Neural cell (in vitro differentiated cells): ENCODE results near the gene SEMA3B. TPM values are rescaled to one million over a fixed set of nuclear protein-coding genes. Genes with fewer than 3 reads are reported as not detected.

ENCODE experiments used
- H2AFZ ChIP-seq: fragments of 200-600, 300-800 bp; sonication (generic), shearing (Covaris generic); 2 replicates; pipeline ENCODE4 v1.6.0; 2014; ENCODE audit warnings: low read depth, mild to moderate bottlenecking, antibody characterized with exemption, low read length, moderate library complexity
- H3F3A ChIP-seq: fragments of 200-600 bp; shearing (Covaris generic); 2 replicates; pipeline ENCODE4 v1.6.1; 2016; ENCODE audit warnings: mild to moderate bottlenecking, moderate library complexity, mixed read lengths, antibody characterized with exemption, low read length; ENCODE audit not compliant: insufficient read depth, poor library complexity, severe bottlenecking
- H3K27ac ChIP-seq: fragments of 200-600, 300-800 bp; sonication (generic), shearing (Covaris generic); 2 replicates; pipeline ENCODE4 v1.5.1; 2014; ENCODE audit warnings: mild to moderate bottlenecking, low read length, moderate library complexity
- H3K27me3 ChIP-seq: fragments of 300-800, 200-600 bp; sonication (generic), shearing (Covaris generic); 2 replicates; pipeline ENCODE4 v1.6.0; 2014; ENCODE audit warnings: mild to moderate bottlenecking, low read depth, low read length, moderate library complexity; ENCODE audit not compliant: insufficient read depth
- H3K36me3 ChIP-seq: fragments of 300-800, 200-600 bp; sonication (generic), shearing (Covaris generic); 2 replicates; pipeline ENCODE4 v1.5.1; 2014; ENCODE audit warnings: mild to moderate bottlenecking, antibody characterized with exemption, low read length, moderate library complexity; ENCODE audit not compliant: insufficient read depth
- H3K4me2 ChIP-seq: fragments of 300-800, 200-600 bp; sonication (generic), shearing (Covaris generic); 2 replicates; pipeline ENCODE4 v1.6.0; 2014; ENCODE audit warnings: mild to moderate bottlenecking, low read length
- H3K4me3 ChIP-seq: fragments of 300-800, 200-600 bp; sonication (generic), shearing (Covaris generic); 2 replicates; pipeline ENCODE4 v1.5.1; 2014; ENCODE audit warnings: mild to moderate bottlenecking, low read length, moderate library complexity
- H3K79me2 ChIP-seq: fragments of 200-600 bp; shearing (Covaris generic); replicated peaks from 2 replicates; pipeline ENCODE4 v1.6.0; 2014; ENCODE audit warnings: mild to moderate bottlenecking, low read length, moderate library complexity; ENCODE audit not compliant: insufficient read depth
- H3K9ac ChIP-seq: fragments of 300-800, 200-600 bp; sonication (generic), shearing (Covaris generic); 2 replicates; pipeline ENCODE4 v1.6.1; 2016; ENCODE audit warnings: mild to moderate bottlenecking, low read length, mixed read lengths
- H3K9me2 ChIP-seq: fragments of 200-600 bp; shearing (Covaris generic); 2 replicates; pipeline ENCODE4 v1.6.1; 2016; ENCODE audit warnings: mild to moderate bottlenecking, low read length, mixed read lengths; ENCODE audit not compliant: insufficient read depth
- H3K9me3 ChIP-seq: fragments of 200-600, 300-800 bp; sonication (generic), shearing (Covaris generic); 2 replicates; pipeline ENCODE4 v1.6.1; 2016; ENCODE audit warnings: mild to moderate bottlenecking, mixed run types, low read length, moderate library complexity, mixed read lengths
- H4K20me1 ChIP-seq: fragments of 200-600 bp; shearing (Covaris generic); 2 replicates; pipeline ENCODE4 v1.6.1; 2016; ENCODE audit warnings: mild to moderate bottlenecking, mixed run types; ENCODE audit not compliant: insufficient read depth
- CTCF ChIP-seq: fragments of 450-650 bp; IDR thresholded peaks from 2 replicates; pipeline ENCODE4 v1.5.1; 2014; ENCODE audit warnings: antibody characterized with exemption, mild to moderate bottlenecking, moderate library complexity; ENCODE audit not compliant: poor library complexity, severe bottlenecking
- EP300 ChIP-seq: fragments of 450-650 bp; conservative IDR thresholded peaks from 2 replicates; pipeline ENCODE4 v1.6.1; 2014; ENCODE audit warnings: antibody characterized with exemption, mild to moderate bottlenecking, moderate library complexity; ENCODE audit not compliant: poor library complexity, severe bottlenecking
- EZH2 ChIP-seq: fragments of 200-600, 300-800 bp; shearing (Covaris generic), sonication (generic); IDR thresholded peaks from 2 replicates; pipeline ENCODE4 v1.6.1; 2014; ENCODE audit warnings: antibody characterized with exemption, low read length, borderline replicate concordance, mild to moderate bottlenecking; ENCODE audit not compliant: insufficient read depth, poor library complexity, severe bottlenecking
- MXI1 ChIP-seq: fragments of 450-650 bp; conservative IDR thresholded peaks from 2 replicates; pipeline ENCODE4 v1.6.1; 2014; ENCODE audit warnings: antibody characterized with exemption, mild to moderate bottlenecking; ENCODE audit not compliant: poor library complexity, severe bottlenecking
- POLR2AphosphoS5 ChIP-seq: IDR thresholded peaks from 2 replicates; pipeline ENCODE4 v1.6.1; 2012
- RAD21 ChIP-seq: fragments of 450-650 bp; conservative IDR thresholded peaks from 2 replicates; pipeline ENCODE4 v1.6.1; 2014; ENCODE audit warnings: antibody characterized with exemption, mild to moderate bottlenecking, moderate library complexity
- REST ChIP-seq: IDR thresholded peaks from 2 replicates; pipeline ENCODE4 v1.6.1; 2012; ENCODE audit warnings: borderline replicate concordance
- SMC3 ChIP-seq: fragments of 450-650 bp; conservative IDR thresholded peaks from 2 replicates; pipeline ENCODE4 v1.6.1; 2014; ENCODE audit warnings: antibody characterized with exemption, mild to moderate bottlenecking, moderate library complexity; ENCODE audit not compliant: poor library complexity
- polyA plus RNA-seq: library from polyadenylated mRNA; depleted of rRNA; stranded (reverse); fragments of >200 nt; gene quantifications from 2 replicates; pipeline ENCODE4 v1.2.3, GENCODE V29; 2014

Gene SEMA3B
- polyA plus RNA-seq, 1 donor from 2014 or later = 7.8 TPM

- H3K4me3 ChIP-seq = no peak overlapping the region
- no peaks in the 10 kb centered on the region for H3F3A ChIP-seq
- H3K9me2 ChIP-seq = no peaks in the 10 kb centered on the region
- no peak overlapping the region for H2AFZ ChIP-seq
- no peak overlapping the region for H3K27ac ChIP-seq
- H4K20me1 ChIP-seq = no peaks in the 10 kb centered on the region
- H3K36me3 ChIP-seq = no peaks in the 10 kb centered on the region
- no peaks in the 10 kb centered on the region for H3K27me3 ChIP-seq
- peaks cover 6% of the 10 kb centered on the region for H3K79me2 ChIP-seq
- H3K9me3 ChIP-seq = no peaks in the 10 kb centered on the region
- H3K4me2 ChIP-seq = no peak overlapping the region
- TF ChIP-seq SMC3 = no peak
- no peak for TF ChIP-seq POLR2AphosphoS5
- no peak for TF ChIP-seq EZH2
- TF ChIP-seq MXI1 = no peak
- no peak for TF ChIP-seq EP300
- H3K9ac ChIP-seq = no peak overlapping the region
Measured at GRCh38 chr3:50289130-50289529, 20.2 kb downstream of the SEMA3B start.

GRCh38 chr3:50290161-50290641, 21.3 kb downstream of the SEMA3B start:
- Histone ChIP-seq H3K36me3 (no peaks in the 10 kb centered on the region), H3K79me2 (peaks cover 6% of the 10 kb centered on the region), H3K4me3 (no peak overlapping the region), H4K20me1 (no peaks in the 10 kb centered on the region), H3K27ac (no peak overlapping the region), H3K9ac (no peak overlapping the region), H3F3A (no peaks in the 10 kb centered on the region), H2AFZ (no peak overlapping the region), H3K9me2 (no peaks in the 10 kb centered on the region), H3K9me3 (no peaks in the 10 kb centered on the region), H3K4me2 (no peak overlapping the region), H3K27me3 (no peaks in the 10 kb centered on the region)
- no peak for TF ChIP-seq RAD21
- no peak for TF ChIP-seq POLR2AphosphoS5
- TF ChIP-seq MXI1 = no peak
- no peak for TF ChIP-seq CTCF
- no peak for TF ChIP-seq SMC3
- TF ChIP-seq EZH2 = no peak
- no peak for TF ChIP-seq EP300
- TF ChIP-seq REST = no peak
